ENCODE results near the gene DNAAF2.

GRCh38 chr14:49653508-49653907, 18.5 kb upstream of the DNAAF2 start:
- TF ChIP-seq CTCF (IDR thresholded peaks at IDR 0.05; ENCODE audit: insufficient read depth, low read length, poor library complexity, severe bottlenecking) (no peak), EZH2phosphoT487 (conservative IDR thresholded peaks at IDR 0.05; ENCODE audit: low read length) (no peak)
